Activated CD4-positive, CD25-positive, alpha-beta regulatory T cell treated with anti-CD3 and anti-CD28 coated beads, Interleukin-2, amount 50 U/mL, for 16 hours (primary cell): ENCODE measurements around the gene CHST2.

ENCODE experiments used
- DNase-seq: peaks from one replicate; pipeline ENCODE4 v3.0.0-alpha.2; 2020; ENCODE audit warnings: low read depth, low spot score

The CHST2 gene

DNA sequence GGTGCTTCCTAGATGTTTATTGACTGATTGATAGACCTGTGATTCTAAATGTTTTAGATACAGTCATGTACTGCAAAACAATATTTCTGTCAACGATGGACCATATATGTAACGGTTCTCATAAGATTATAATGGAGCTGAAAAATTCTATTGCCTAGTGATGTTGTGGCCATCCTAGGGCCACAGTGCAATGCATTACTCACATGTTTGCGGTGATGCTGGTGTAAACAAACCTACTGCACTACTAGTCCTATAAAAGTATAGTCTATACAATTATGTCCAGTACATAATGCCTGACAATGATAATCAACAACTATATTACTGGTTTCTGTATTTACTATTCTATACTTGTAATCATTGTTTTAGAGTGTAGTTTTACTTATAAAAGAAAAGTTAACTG, 46.8 kb downstream of the CHST2 start:
- DNase-seq, result no peak

GRCh38 chr3:143167969-143168854, 48.6 kb downstream of the CHST2 start:
- DNase-seq, result no peak

DNA sequence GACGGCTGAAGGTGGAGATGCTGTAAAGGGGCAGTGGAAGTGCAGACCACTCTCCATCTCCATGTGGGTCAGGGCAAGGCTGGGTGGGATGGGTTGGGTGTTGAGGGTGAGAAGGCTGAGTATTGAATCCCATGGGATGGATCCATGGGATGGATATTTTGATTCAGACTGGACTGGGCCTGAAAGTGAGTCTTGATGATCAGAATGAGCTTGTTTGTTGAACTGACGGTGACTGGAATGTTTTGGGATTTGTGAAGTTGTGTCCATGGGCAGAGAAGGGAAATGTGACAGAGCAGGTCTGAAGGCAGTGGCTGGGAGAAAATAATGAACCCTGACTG, 49.3 kb downstream of the CHST2 start:
- DNase-seq, result no peak

DNA sequence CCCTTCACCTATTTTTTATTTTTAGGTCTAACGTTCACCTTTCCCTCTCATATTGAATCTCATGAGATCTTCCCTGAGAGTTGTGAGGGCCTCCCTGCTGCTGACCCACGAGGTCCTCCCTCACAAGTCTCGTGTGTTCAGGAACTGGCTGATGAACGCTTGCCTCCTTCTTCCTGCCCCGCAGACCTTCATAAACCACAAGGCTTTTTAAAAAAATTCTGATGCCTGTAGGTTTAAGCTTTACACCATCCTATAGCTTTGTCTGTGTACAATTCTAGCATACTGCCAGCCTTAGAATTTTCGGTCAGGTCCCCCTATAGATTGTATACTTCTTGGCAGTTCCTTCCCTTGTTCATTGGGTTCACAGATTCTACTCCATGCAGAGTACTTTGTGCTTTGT, 50.5 kb downstream of the CHST2 start:
- DNase-seq, result no peak

GRCh38 chr3:143170676-143171075, 51.1 kb downstream of the CHST2 start:
- no peak for DNase-seq

DNA sequence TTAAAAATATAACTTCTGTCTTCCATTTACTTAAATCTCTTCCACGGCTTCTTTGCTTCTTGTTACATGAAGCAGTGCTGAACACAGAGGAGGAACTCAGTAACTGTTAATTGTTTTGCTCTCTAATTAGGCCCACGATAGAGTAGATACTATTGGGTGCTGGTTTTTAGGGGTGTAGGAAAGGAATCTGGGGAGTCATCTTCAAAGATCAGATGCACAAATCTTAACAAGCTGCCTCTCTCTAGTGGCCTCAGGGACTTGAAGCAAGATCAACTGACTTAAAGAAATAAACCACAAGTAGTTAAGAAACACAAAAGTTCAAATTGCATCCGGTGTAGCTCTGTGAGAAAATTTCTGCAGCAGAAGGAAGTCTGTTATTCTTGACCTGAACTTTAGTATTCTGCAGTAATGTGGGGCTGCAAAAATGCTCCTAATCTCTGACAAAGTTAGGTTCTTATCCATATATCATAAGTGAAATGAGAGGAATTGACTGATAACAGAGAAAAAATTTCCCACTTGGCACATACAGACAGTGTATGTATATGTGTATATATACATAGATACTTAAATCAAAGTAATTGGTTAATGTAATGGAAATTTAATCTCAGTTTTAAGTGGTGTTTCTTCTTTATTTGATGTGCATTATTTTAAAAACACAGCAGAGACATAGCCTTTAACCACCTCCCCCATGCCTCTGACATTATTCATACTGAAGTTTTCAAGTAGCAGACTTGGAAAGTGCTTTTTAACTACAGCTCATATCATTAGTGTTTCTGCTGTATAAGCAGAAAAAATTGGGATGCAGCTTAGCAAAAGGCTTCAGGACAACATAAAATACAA, 51.8 kb downstream of the CHST2 start:
- no peak for DNase-seq

DNA sequence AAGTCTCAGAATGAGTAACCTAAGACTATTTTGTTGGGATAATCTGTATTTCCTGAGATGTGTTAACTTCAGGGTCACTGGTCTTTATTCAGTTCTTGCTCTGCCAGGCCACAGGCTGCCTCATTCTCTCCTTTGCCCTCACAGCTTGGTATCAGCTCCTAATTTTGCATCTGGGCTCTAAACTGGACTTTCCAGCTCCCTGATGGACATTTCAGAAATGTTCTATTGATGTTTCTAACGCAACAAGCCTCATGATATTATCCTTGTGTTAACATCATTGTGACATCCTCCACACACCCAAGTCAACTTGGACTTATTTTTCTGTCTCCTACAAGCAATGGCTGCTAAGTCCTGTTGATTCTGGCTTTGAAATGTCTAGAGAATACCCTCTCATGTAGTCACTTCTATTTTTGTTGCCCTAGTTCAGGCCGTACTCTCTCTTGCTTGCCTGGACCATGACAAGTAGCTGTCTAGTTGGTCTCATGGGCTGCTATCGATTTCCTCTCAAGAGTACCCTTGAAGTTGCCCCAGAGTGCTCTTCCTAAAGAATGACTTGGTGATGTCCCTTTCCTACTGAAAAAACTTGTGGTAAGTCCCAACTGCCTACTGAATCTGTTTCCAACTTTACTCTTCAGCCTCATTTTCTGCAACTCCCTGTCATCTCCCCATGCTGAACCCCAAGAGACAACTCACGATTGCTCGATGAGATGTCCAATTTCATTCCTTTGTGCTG, 52.7 kb downstream of the CHST2 start:
- DNase-seq, result no peak

DNA sequence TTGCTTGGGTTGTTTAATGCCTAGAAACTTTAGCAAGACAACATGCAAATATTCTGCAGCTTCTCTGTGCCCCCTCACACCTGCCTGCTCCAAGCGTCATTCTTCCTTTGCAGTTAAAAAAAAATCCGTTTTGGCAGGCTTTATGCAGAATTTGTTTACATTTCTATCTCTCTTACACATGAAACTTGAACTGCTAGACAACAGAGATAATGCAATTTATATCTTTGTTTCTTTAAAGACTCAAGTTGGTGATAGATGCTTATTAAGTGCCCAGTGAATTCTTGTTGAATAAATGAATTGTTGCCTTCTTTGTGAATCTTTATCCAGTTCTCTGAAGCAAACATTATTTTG, 53.2 kb downstream of the CHST2 start:
- DNase-seq, result no peak

DNA sequence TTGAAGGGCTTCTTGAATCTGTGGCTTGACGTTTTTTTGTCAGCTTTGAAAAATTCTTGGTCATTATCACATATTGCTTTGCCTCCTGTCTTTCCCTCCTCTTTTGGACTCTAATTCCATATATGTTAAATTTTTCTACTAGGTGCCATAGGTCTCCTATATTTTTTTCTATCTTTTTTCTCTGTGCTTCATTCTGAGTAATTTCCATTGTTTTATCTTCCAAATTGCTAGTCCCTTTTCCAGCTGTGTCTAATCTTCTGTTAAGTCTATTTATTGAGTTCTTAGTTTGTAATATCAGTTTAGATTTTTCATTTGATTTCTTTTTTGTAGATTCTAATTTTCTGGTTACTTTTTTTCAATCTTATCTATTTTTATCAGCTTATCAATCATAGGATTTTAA, 53.7 kb downstream of the CHST2 start:
- DNase-seq, result no peak
